Activated naive CD8-positive, alpha-beta T cell treated with anti-CD3 and anti-CD28 coated beads, Interleukin-2, amount 50 U/mL, for 16 hours (primary cell): ENCODE results near the gene ZSWIM1.
"Not testable (repeated sequence)": the region's sequence is repeated elsewhere in the genome, so short reads cannot be mapped to it uniquely, and the experiment has no call there.

Source experiments
- DNase-seq: peaks from one replicate; pipeline ENCODE4 v3.0.0-alpha.2; 2020; ENCODE audit warnings: low read depth, low spot score

Gene ZSWIM1

GRCh38 chr20:45857114-45857881 lies 23.7 kb upstream of the ZSWIM1 start, which contains the start of the genes ACOT8 and ZSWIM3:
ACOT8 (minus strand) TSS chr20:45857392; CDS start chr20:45857315, 77 bp downstream.
ZSWIM3 (plus strand) TSS chr20:45857614; CDS start chr20:45857826, 212 bp downstream.
- peak; percentile 85 for DNase-seq

DNA sequence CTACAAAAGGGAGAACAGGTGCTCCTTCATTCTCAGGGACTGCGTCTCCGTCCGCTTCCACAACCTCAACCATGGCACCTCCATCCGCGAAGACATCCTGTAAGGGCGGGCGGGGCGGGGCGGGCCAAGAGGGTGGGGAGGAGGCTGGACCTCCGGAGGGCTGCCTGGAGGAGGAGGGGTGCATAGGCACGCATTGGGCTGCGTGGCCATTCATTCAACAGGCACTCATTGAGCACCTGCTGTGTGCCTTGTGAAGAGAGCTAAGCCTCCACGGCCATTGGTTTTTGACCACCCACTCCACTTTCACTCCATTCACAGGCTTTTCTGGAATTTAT lies 23.2 kb upstream of the ZSWIM1 start:
- DNase-seq = no peak

DNA sequence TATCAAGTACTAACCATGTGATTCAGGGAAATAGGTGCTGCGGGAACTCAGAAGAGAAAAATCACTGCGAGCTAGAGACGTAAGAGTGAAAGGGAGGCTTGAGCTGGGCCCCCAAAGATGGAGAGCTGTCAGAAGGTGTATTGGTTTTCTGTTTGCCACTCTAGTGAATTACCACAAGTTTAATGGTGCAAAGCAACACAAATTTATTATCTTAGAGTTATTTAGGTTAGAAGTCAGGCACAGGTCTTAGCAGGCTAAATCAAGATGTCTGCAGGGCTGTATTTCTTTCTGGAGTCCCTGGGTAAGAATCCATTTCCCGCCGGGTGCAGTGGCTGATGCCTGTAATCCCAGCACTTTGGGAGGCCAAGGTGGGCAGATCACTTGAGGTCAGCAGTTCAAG lies 21.1 kb upstream of the ZSWIM1 start:
- DNase-seq = no peak

- DNase-seq = no peak
These were observed 20.3 kb upstream of the ZSWIM1 start for GRCh38 chr20:45860560-45861220.

DNA sequence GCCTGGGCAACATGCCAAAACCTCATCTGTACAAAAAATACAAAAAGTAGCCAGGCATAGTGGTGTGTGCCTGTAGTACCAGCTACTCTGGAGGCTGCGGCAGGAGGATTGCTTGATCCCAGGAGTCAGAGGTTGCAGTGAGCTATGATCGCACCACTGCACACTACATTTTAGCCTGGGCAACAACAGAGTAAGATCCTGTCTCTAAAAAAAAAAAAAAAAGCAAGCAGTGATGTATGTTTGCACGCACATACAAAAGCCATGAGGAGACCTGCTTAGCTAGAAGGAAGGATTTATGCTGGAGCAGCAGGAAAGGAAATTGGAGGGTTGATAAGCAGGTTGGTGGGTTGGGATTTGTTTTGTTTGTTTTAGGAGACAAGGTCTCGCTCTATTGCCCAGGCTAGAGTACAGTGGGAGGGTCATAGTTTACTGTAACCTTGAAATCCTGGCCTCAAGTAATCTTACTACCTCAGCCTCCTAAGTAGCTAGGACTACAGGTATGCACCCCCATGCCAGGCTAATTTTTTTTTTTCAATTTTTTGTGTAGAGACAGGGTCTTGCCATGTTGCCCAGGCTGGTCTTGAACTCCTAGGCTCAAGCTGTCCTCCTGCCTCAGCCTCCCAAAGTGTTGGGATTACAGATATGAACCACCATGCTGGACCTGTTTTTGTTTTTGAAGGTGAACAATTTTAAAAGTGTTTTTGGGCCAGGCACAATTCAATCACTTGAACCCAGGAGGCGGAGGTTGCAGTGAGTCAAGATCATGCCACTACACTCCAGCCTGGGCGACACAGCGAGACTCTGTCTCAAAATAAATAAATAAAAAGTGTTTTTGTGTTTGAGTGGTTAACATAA lies 19.6 kb upstream of the ZSWIM1 start:
- no peak for DNase-seq

DNA sequence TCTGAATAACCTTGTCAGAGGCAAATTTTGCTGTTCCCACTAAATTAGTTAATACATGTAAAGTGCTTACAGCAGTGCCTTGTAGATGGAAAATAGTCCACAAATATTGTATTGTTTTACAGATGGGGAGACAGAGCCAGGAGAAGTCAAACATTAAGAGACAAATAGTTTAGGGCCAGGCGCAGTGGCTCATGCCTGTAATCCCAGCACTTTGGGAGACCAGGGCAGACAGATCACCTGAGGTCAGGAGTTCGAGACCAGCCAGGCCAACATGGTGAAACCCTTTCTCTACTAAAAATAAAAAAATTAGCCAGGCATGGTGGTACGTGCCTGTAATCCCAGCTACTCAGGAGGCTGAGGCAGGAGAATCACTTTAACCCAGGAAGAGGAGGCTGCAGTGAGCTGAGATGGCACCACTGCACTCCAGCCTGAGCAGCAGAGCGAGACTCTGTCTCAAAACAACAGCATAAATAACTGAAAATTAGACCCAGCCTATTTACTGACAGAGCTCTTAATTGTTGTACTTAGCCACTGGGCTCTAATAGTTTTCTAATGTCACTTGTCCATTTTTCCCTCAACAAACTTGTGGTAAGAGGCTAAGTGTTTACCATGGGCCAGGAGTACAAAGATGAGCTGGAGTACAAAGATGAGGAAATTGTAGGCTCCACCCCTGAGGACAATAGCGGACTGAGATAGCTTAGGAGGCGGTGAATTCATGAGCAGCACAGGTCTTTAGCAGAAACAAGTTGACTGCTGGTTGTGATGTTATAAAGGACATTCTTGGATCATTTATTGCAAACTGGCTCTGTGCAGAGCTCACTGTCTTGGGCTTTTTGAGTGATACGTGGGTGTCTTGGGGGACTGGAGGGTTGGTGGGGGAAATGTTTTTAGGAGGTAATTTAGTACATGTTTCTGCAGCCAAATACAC lies 17.2 kb upstream of the ZSWIM1 start:
- no peak for DNase-seq

GRCh38 chr20:45866454-45866853 lies 14.6 kb upstream of the ZSWIM1 start:
- no peak for DNase-seq

DNA sequence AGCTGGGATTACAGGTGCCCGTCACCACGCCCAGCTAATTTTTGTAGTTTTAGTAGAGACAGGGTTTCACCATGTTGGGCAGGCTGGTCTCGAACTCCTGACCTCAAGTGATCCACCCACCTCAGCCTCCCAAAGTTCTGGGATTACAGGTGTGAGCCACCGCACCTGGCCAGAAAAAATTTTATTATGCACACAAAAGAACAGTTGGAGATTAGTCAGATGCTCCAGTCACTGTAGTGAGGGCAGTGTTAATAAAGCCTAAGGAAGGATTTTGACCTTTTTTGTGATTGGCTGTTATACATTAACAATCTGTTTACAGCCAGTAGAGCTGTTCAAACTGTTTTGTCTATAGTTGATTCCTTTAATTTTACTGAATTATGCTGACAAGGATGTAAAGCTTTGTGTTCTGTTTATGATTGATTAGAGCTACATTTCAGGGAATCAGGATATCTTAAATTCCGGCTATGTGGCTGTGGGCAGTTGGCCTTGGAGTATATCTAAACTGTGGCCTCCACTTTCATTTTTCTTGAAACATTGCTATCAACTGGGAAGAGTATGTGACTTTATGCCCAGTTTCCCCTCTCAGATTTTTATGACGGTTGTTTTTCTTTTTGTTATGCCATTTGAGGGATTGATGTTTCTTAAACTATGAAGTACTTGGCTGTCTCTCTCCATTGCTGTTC lies 13.8 kb upstream of the ZSWIM1 start:
- DNase-seq = no peak

- DNase-seq = no peak
These were observed 13.2 kb upstream of the ZSWIM1 start for GRCh38 chr20:45867819-45868176.

GRCh38 chr20:45872626-45873025 lies 8.4 kb upstream of the ZSWIM1 start:
- DNase-seq = no peak

GRCh38 chr20:45873409-45874103 lies 7.5 kb upstream of the ZSWIM1 start:
- DNase-seq = no peak

- not testable (repeated sequence) for DNase-seq
These were observed 6.9 kb upstream of the ZSWIM1 start for GRCh38 chr20:45874104-45874481.

DNA sequence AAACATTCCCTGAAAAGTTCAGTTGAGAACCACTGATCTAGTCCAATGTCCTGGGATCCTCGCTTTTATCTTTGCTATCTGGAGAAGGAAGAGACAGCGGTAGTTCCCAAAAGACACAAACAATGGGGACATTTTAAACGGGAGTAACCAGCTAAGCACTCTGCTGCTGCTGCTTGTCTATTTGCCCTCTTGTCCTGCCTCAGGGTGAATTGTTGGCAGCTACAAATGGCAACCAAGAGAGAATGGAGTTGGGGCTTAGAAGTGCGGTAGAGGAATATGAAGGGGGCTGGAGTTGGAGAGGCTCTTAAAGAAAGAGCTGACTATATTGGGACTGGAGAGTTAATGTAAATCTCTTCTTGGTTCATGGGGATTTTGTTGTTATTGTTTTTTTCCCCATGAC lies 6.5 kb upstream of the ZSWIM1 start:
- DNase-seq = no peak

GRCh38 chr20:45878076-45878761 lies 2.8 kb upstream of the ZSWIM1 start:
- no peak for DNase-seq

DNA sequence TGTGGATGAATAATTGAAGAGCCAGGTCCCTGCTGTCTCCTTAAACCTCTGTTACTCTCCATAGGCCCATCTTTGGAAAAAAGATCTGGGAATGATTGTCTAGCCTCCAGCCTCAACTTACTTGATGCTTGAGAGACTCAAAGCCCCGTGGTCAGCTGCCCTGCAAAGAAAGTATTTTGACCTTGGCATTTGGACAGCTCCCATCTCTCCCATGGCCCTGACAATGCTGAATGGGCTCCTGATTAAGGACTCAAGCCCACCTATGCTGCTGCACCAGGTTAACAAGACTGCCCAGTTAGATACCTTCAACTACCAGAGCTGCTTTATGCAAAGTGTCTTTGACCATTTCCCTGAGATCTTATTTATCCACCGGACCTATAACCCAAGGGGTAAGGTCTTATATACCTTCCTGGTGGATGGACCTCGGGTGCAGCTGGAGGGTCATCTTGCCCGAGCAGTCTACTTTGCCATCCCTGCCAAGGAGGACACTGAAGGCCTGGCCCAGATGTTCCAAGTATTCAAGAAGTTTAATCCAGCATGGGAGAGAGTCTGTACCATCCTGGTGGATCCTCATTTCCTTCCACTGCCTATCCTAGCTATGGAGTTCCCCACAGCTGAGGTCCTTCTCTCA lies 1.6 kb downstream of the ZSWIM1 start:
- DNase-seq = no peak

DNA sequence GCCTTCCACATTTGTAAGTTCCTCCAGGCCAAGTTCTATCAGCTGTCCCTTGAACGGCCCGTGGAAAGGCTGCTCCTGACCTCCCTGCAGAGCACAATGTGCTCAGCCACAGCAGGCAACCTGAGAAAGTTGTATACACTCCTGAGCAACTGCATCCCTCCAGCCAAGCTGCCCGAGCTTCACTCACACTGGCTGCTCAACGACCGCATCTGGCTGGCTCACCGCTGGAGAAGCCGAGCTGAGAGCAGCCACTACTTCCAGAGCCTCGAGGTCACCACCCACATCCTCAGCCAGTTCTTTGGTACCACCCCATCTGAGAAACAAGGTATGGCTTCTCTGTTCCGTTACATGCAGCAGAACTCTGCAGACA lies 2.1 kb downstream of the ZSWIM1 start:
- DNase-seq = no peak

DNA sequence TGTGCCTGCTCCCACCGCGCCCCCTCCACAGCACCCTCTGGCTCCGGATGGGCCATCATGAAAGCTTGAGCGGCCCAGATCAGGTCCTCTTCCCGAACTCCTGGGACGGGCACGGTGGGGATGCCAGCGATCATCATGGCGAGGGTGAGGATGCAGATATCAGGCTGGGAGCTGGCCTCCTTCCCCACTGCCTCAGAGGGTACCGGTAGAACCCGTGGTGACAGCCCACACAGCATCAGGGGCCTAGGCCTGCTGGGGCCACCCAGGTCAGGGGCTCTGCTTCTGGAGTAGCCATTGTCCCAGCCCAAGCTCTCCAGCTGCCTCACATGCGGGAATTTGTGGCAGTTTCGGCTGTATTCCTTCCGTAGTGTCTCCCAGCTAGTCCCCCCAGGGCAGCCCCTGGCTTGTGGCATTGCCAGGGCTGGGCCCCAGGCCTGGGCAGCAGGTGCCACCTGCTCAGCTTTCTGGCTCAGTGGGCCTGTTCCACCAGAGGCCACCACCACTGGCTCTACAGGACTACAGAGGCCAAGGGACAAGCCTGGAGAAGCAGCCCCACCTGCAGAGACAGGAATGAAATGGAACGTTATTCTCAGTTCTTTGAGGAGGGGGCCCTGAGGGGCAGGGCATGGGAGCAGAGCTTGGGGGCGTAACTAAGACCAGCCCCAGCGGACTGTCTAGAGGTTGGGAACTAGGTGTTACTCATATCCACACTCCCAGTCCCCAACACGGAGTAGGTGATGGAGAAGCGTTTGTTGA lies 5.7 kb downstream of the ZSWIM1 start:
- DNase-seq = no peak

DNA sequence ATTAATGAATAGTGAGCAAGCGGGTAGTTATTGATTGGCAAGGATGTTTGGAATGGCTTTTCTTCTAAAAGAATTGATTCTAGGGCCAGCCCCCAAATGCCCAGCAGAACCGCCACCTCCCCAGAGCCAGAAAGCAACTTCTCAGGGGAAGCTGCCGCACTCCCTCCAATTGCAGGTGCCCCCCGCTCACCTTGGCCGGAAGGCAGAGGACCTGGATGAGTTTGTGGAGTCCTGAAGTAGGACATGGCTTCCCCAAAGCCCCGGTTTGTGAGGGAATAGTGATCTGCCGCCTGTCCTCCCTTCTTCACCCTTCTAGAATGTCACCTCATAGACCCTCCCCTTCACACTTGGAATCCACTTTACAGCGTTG lies 6.3 kb downstream of the ZSWIM1 start, which contains the start of gene SPATA25:
Gene SPATA25, minus strand, starts transcription at position 277 of the 370 bp plus-strand sequence. Its CDS starts 32 bp downstream, at position 245.
- no peak for DNase-seq
